NCI-H146 treated with DMSO at 0.1 percent for 48 hours (cell line): ENCODE results near the gene CACUL1.
"Not testable (repeated sequence)": the region's sequence is repeated elsewhere in the genome, so short reads cannot be mapped to it uniquely, and the experiment has no call there.

Experiments used
- DNase-seq: peaks from one replicate; lab custom pipeline; 2025; ENCODE audit not compliant: unreplicated experiment; lab: John Stamatoyannopoulos, UW

The CACUL1 gene

GRCh38 chr10:118689070-118689858 lies 65.5 kb downstream of the CACUL1 start:
- DNase-seq: no peak

GRCh38 chr10:118687472-118687871 lies 67.3 kb downstream of the CACUL1 start:
- DNase-seq: no peak

- no peak for DNase-seq
Measured at GRCh38 chr10:118682533-118682932, 72.2 kb downstream of the CACUL1 start.

GRCh38 chr10:118680197-118680596 lies 74.6 kb downstream of the CACUL1 start:
- no peak for DNase-seq

- DNase-seq: no peak
Measured at GRCh38 chr10:118674226-118674919, 80.4 kb downstream of the CACUL1 start.

- no peak for DNase-seq
Measured at GRCh38 chr10:118672766-118673715, 81.7 kb downstream of the CACUL1 start.

- no peak for DNase-seq
Measured at GRCh38 chr10:118672153-118672552, 82.6 kb downstream of the CACUL1 start.

GRCh38 chr10:118671221-118671620 lies 83.5 kb downstream of the CACUL1 start:
- DNase-seq: not testable (repeated sequence)

GRCh38 chr10:118670472-118671124 lies 84.2 kb downstream of the CACUL1 start:
- no peak for DNase-seq

- DNase-seq: no peak
Measured at GRCh38 chr10:118669835-118670234, 84.9 kb downstream of the CACUL1 start.

- no peak for DNase-seq
Measured at GRCh38 chr10:118669020-118669791, 85.6 kb downstream of the CACUL1 start.

- DNase-seq: no peak
Measured at GRCh38 chr10:118668228-118668952, 86.4 kb downstream of the CACUL1 start.

GRCh38 chr10:118667732-118668131 lies 87.0 kb downstream of the CACUL1 start:
- DNase-seq: no peak

GRCh38 chr10:118666350-118666749 lies 88.4 kb downstream of the CACUL1 start:
- DNase-seq: no peak

- DNase-seq: no peak
Measured at GRCh38 chr10:118664321-118664720, 90.4 kb downstream of the CACUL1 start.

GRCh38 chr10:118663176-118663575 lies 91.6 kb downstream of the CACUL1 start:
- no peak for DNase-seq

GRCh38 chr10:118662228-118663035 lies 92.3 kb downstream of the CACUL1 start:
- no peak for DNase-seq

GRCh38 chr10:118658762-118659161 lies 96.0 kb downstream of the CACUL1 start:
- no peak for DNase-seq

GRCh38 chr10:118658168-118658567 lies 96.6 kb downstream of the CACUL1 start:
- not testable (repeated sequence) for DNase-seq
